Measurements from ENCODE around the gene TRIM27.

The TRIM27 gene

GRCh38 chr6:28898710-28898965 lies 25.1 kb downstream of the TRIM27 start:
- Histone ChIP-seq H3K4me3 (no peak overlapping the region), H3K36me3 (replicated peaks) (peaks cover 33% of the 10 kb centered on the region), H3K27me3 (ENCODE audit: low read depth) (no peaks in the 10 kb centered on the region), H3K4me1 (no peaks in the 10 kb centered on the region), H3K9me3 (no peaks in the 10 kb centered on the region)
- DNase-seq (ENCODE audit: low spot score in 2 of 2): no peak
- in situ Hi-C loops (cut with MboI; ENCODE audit: low sequenced_read_pairs): no loop called here

GRCh38 chr6:28897369-28897745 lies 26.4 kb downstream of the TRIM27 start:
- H3K4me3 ChIP-seq: peak overlapping the region; percentile 63
- no peak for DNase-seq (ENCODE audit: low spot score in 2 of 2)
- no peaks in the 10 kb centered on the region for H3K27me3 ChIP-seq (ENCODE audit: low read depth)
- H3K36me3 ChIP-seq (replicated peaks): peaks cover 20% of the 10 kb centered on the region
- H3K4me1 ChIP-seq: no peaks in the 10 kb centered on the region
- no peaks in the 10 kb centered on the region for H3K9me3 ChIP-seq
- in situ Hi-C loops (cut with MboI; ENCODE audit: low sequenced_read_pairs): no loop called here

GRCh38 chr6:28896505-28897368 lies 27.0 kb downstream of the TRIM27 start:
- peak; percentile 69 to 74 for DNase-seq (ENCODE audit: low spot score in 2 of 2)
- H3K4me1 ChIP-seq: no peaks in the 10 kb centered on the region
- in situ Hi-C loops (cut with MboI; ENCODE audit: low sequenced_read_pairs): no loop called here
- H3K4me3 ChIP-seq: peak overlapping the region; percentile 63
- no peaks in the 10 kb centered on the region for H3K9me3 ChIP-seq
- H3K27me3 ChIP-seq (ENCODE audit: low read depth): no peaks in the 10 kb centered on the region
- peaks cover 14% of the 10 kb centered on the region for H3K36me3 ChIP-seq (replicated peaks)

GRCh38 chr6:28895131-28895812 lies 28.5 kb downstream of the TRIM27 start:
- in situ Hi-C loops (cut with MboI; ENCODE audit: low sequenced_read_pairs): no loop called here
- H3K27me3 ChIP-seq (ENCODE audit: low read depth): no peaks in the 10 kb centered on the region

GRCh38 chr6:28893172-28893799 lies 30.5 kb downstream of the TRIM27 start:
- Histone ChIP-seq H3K27me3 (ENCODE audit: low read depth) (no peaks in the 10 kb centered on the region), H3K4me3 (no peak overlapping the region), H3K9me3 (no peaks in the 10 kb centered on the region), H3K4me1 (no peaks in the 10 kb centered on the region), H3K36me3 (replicated peaks) (no peaks in the 10 kb centered on the region)
- no peak for DNase-seq (ENCODE audit: low spot score in 2 of 2)
- in situ Hi-C loops (cut with MboI; ENCODE audit: low sequenced_read_pairs): no loop called here

More at GRCh38 chr6:28895131-28895812, 28.5 kb downstream of the TRIM27 start:
- Histone ChIP-seq H3K9me3 (no peaks in the 10 kb centered on the region), H3K4me1 (no peaks in the 10 kb centered on the region), H3K36me3 (replicated peaks) (no peaks in the 10 kb centered on the region), H3K4me3 (peak overlapping the region; percentile 63)
- DNase-seq (ENCODE audit: low spot score in 2 of 2): peak; percentile 93 to 94

GRCh38 chr6:28892525-28892924 lies 31.3 kb downstream of the TRIM27 start:
- Histone ChIP-seq H3K9me3 (no peaks in the 10 kb centered on the region), H3K4me3 (no peak overlapping the region), H3K36me3 (replicated peaks) (no peaks in the 10 kb centered on the region), H3K4me1 (no peaks in the 10 kb centered on the region), H3K27me3 (ENCODE audit: low read depth) (no peaks in the 10 kb centered on the region)
- in situ Hi-C loops (cut with MboI; ENCODE audit: low sequenced_read_pairs): no loop called here
- DNase-seq (ENCODE audit: low spot score in 2 of 2): no peak

GRCh38 chr6:28887796-28888496 lies 35.8 kb downstream of the TRIM27 start:
- Histone ChIP-seq H3K27me3 (ENCODE audit: low read depth) (no peaks in the 10 kb centered on the region), H3K36me3 (replicated peaks) (no peaks in the 10 kb centered on the region), H3K4me1 (no peaks in the 10 kb centered on the region), H3K9me3 (no peaks in the 10 kb centered on the region), H3K4me3 (no peak overlapping the region)
- in situ Hi-C loops (cut with MboI; ENCODE audit: low sequenced_read_pairs): no loop called here
- DNase-seq (ENCODE audit: low spot score in 2 of 2): no peak

- H3K4me3 ChIP-seq: no peak overlapping the region
- H3K4me1 ChIP-seq: peaks cover 4% of the 10 kb centered on the region; the same call in 1 of the 2 replicates
- 0 out of 2 replicates have a peak, but pooled peaks cover 3% of the 10 kb centered on the region for H3K27me3 ChIP-seq (ENCODE audit: low read depth)
- in situ Hi-C loops (cut with MboI; ENCODE audit: low sequenced_read_pairs): no loop called here
- H3K36me3 ChIP-seq (replicated peaks): no peaks in the 10 kb centered on the region
- no peak for DNase-seq (ENCODE audit: low spot score in 2 of 2)
- H3K9me3 ChIP-seq: 0 out of 2 replicates have a peak, but pooled peaks cover 2% of the 10 kb centered on the region
Observed at GRCh38 chr6:28886079-28886439, 37.7 kb downstream of the TRIM27 start.

GRCh38 chr6:28884423-28885131 lies 39.2 kb downstream of the TRIM27 start:
- Histone ChIP-seq H3K4me3 (no peak overlapping the region), H3K9me3 (0 out of 2 replicates have a peak, but pooled peaks cover 2% of the 10 kb centered on the region), H3K36me3 (replicated peaks) (no peaks in the 10 kb centered on the region), H3K27me3 (ENCODE audit: low read depth) (0 out of 2 replicates have a peak, but pooled peaks cover 3% of the 10 kb centered on the region), H3K4me1 (peaks cover 4% of the 10 kb centered on the region; the same call in 1 of the 2 replicates)
- in situ Hi-C loops (cut with MboI; ENCODE audit: low sequenced_read_pairs): no loop called here
- DNase-seq (ENCODE audit: low spot score in 2 of 2): no peak

- peaks cover 4% of the 10 kb centered on the region; the same call in 1 of the 2 replicates for H3K4me1 ChIP-seq
- in situ Hi-C loops (cut with MboI; ENCODE audit: low sequenced_read_pairs): no loop called here
Observed at GRCh38 chr6:28880894-28881780, 42.6 kb downstream of the TRIM27 start.

GRCh38 chr6:28880519-28880893 lies 43.3 kb downstream of the TRIM27 start:
- H3K27me3 ChIP-seq (ENCODE audit: low read depth): 0 out of 2 replicates have a peak, but pooled peaks cover 5% of the 10 kb centered on the region
- H3K36me3 ChIP-seq (replicated peaks): no peaks in the 10 kb centered on the region
- no peak for DNase-seq (ENCODE audit: low spot score in 2 of 2)

More at GRCh38 chr6:28880894-28881780, 42.6 kb downstream of the TRIM27 start:
- Histone ChIP-seq H3K9me3 (0 out of 2 replicates have a peak, but pooled peaks cover 2% of the 10 kb centered on the region), H3K36me3 (replicated peaks) (no peaks in the 10 kb centered on the region), H3K4me3 (peak overlapping the region; percentile 34), H3K27me3 (ENCODE audit: low read depth) (0 out of 2 replicates have a peak, but pooled peaks cover 5% of the 10 kb centered on the region)
- peak; percentile 57 to 87 for DNase-seq (ENCODE audit: low spot score in 2 of 2)

GRCh38 chr6:28876710-28877109 lies 47.1 kb downstream of the TRIM27 start:
- Histone ChIP-seq H3K9me3 (0 out of 2 replicates have a peak, but pooled peaks cover 2% of the 10 kb centered on the region), H3K27me3 (ENCODE audit: low read depth) (0 out of 2 replicates have a peak, but pooled peaks cover 2% of the 10 kb centered on the region), H3K4me3 (no peak overlapping the region), H3K36me3 (replicated peaks) (no peaks in the 10 kb centered on the region), H3K4me1 (peaks cover 4% of the 10 kb centered on the region; the same call in 1 of the 2 replicates)
- in situ Hi-C loops (cut with MboI; ENCODE audit: low sequenced_read_pairs): no loop called here
- DNase-seq (ENCODE audit: low spot score in 2 of 2): no peak

More at GRCh38 chr6:28880519-28880893, 43.3 kb downstream of the TRIM27 start:
- in situ Hi-C loops (cut with MboI; ENCODE audit: low sequenced_read_pairs): no loop called here
- Histone ChIP-seq H3K4me3 (peak overlapping the region; percentile 34), H3K9me3 (0 out of 2 replicates have a peak, but pooled peaks cover 2% of the 10 kb centered on the region), H3K4me1 (peaks cover 4% of the 10 kb centered on the region; the same call in 1 of the 2 replicates)

Data from HAP-1 (cell line).